GM12878 (cell line): ENCODE measurements around the gene FLAD1. TPM values are rescaled to one million over a fixed set of nuclear protein-coding genes. Genes with fewer than 3 reads are reported as not detected.
A peak's percentile ranks its signal among the peaks of the same experiment; 100 is the strongest.

ENCODE experiments used
- ATAC-seq: fragments of 200-7000 bp; cut with Tn5 transposase; 3 replicates; pipeline ENCODE4 v1.9.1; 2020; ENCODE audit warnings: mild to moderate bottlenecking, moderate library complexity
- BruUV-seq: library from RNA; stranded (reverse); fragments of 400-500 nt; replicated peaks from 2 replicates; lab custom pipeline; 2021; lab: Mats Ljungman, UMichigan
- CTCF ChIA-PET: fragments of 300-600 bp; sonication (Branson Sonifier 250); formaldehyde crosslinking; extraction: SDS; loops from one replicate; lab custom pipeline; 2021; ENCODE audit warnings: inconsistent platforms; lab: Yijun Ruan, JAX
- POLR2A ChIA-PET: fragments of 350-600 bp; formaldehyde crosslinking; extraction: SDS; loops from one replicate; lab custom pipeline; 2021; ENCODE audit warnings: inconsistent platforms; lab: Charles Lee
- RAD21 ChIA-PET: fragments of 300-600 bp; sonication (Branson Sonifier 250); formaldehyde crosslinking; loops from one replicate; lab custom pipeline; 2023; ENCODE audit warnings: antibody characterized with exemption; ENCODE audit not compliant: unreplicated experiment; lab: Charles Lee
- SMC1A ChIA-PET: fragments of 300-600 bp; sonication (Branson Sonifier 250); formaldehyde crosslinking; loops from one replicate; lab custom pipeline; 2023; ENCODE audit not compliant: unreplicated experiment, uncharacterized antibody; lab: Charles Lee
- DNase-seq: peaks from one replicate; pipeline ENCODE4 v3.0.0-alpha.2; 2011; ENCODE audit warnings: low read depth, low spot score
- FAIRE-seq: peaks from 3 replicates; lab custom pipeline; 2011; peaks lifted over from hg19 to GRCh38; lab: Jason Lieb, UNC
- H2AFZ ChIP-seq: 2 replicates; pipeline ENCODE4 v1.6.0; 2011; ENCODE audit warnings: low read depth, low read length, control low read depth; ENCODE audit not compliant: control insufficient read depth
- H3K27ac ChIP-seq: 2 replicates; pipeline ENCODE4 v1.5.1; 2011; ENCODE audit warnings: control low read depth; ENCODE audit not compliant: control insufficient read depth, insufficient read depth
- H3K27me3 ChIP-seq, 2 experiments: replicated peaks in 1 of 2; 2 replicates each; pipeline versions ENCODE4 v1.6.0 to v1.6.1; 2011; ENCODE audit warnings: low read length in 1 of 2; ENCODE audit not compliant: control insufficient read depth in 2 of 2, insufficient read depth in 2 of 2
- H3K36me3 ChIP-seq, 2 experiments: 2 replicates each; pipeline ENCODE4 v1.5.1; 2011; ENCODE audit warnings: low read length in 1 of 2; ENCODE audit not compliant: control insufficient read depth in 2 of 2, insufficient read depth in 2 of 2
- H3K4me1 ChIP-seq: 2 replicates; pipeline ENCODE4 v1.6.1; 2011; ENCODE audit warnings: mild to moderate bottlenecking, low read length, moderate library complexity, mixed read lengths; ENCODE audit not compliant: control insufficient read depth, insufficient read depth
- H3K4me2 ChIP-seq: 2 replicates; pipeline ENCODE4 v1.6.0; 2011; ENCODE audit warnings: control low read depth; ENCODE audit not compliant: control insufficient read depth, insufficient read depth
- H3K4me3 ChIP-seq: fragments of 200-600 bp; sonication (generic); 2 replicates; pipeline ENCODE4 v1.5.1; 2016
- H3K79me2 ChIP-seq: 2 replicates; pipeline ENCODE4 v1.6.0; 2011; ENCODE audit warnings: low read length; ENCODE audit not compliant: control insufficient read depth, insufficient read depth
- H3K9ac ChIP-seq: 2 replicates; pipeline ENCODE4 v1.8.0; 2011; ENCODE audit warnings: low read length, control low read depth, mixed read lengths; ENCODE audit not compliant: control insufficient read depth, insufficient read depth
- H3K9me3 ChIP-seq: replicated peaks from 3 replicates; pipeline ENCODE4 v1.5.1; 2011; ENCODE audit warnings: mild to moderate bottlenecking, low read length; ENCODE audit not compliant: control insufficient read depth, insufficient read depth
- H4K20me1 ChIP-seq: 2 replicates; pipeline ENCODE4 v1.6.0; 2011; ENCODE audit not compliant: control insufficient read depth, insufficient read depth
- PBX3 ChIP-seq: IDR thresholded peaks from 2 replicates; pipeline ENCODE4 v1.6.1; 2011; ENCODE audit warnings: mild to moderate bottlenecking, low read depth, low read length, moderate library complexity; ENCODE audit not compliant: insufficient replicate concordance
- PKNOX1 ChIP-seq: fragments of 450-650 bp; IDR thresholded peaks from 2 replicates; pipeline ENCODE4 v1.6.1; 2016; ENCODE audit warnings: mild to moderate bottlenecking
- TARDBP ChIP-seq: IDR thresholded peaks from 2 replicates; pipeline ENCODE4 v1.6.1; 2016; ENCODE audit warnings: borderline replicate concordance
- WGBS: methylation state at CpG from one replicate; pipeline ENCODE4 v1.1.6; 2016; ENCODE audit warnings: low lambda C conversion rate; ENCODE audit not compliant: insufficient replicate concordance, insufficient coverage; ENCODE audit errors: missing lambda C conversion rate; 5-methylcytosine and 5-hydroxymethylcytosine counted together
- in situ Hi-C: fragments of 300-500 bp; cut with MboI; formaldehyde crosslinking; loops from 9 replicates; pipeline ENCODE4 v1.14.3; 2018; ENCODE audit warnings: mixed read lengths
- intact Hi-C: fragments of 100-400 bp; cut with micrococcal nuclease; formaldehyde crosslinking; loops from one replicate; pipeline ENCODE4 v1.14.2; 2022; ENCODE audit not compliant: unreplicated experiment
- polyA plus RNA-seq, 11 experiments: library from polyadenylated mRNA; depleted of rRNA in 4 of 11; unstranded in 6 of 11; stranded (reverse) in 5 of 11; fragments of >200 nt; fragmentation: Nextera tagmentation in 4 of 11; fragmentation: Illumina TruSeq in 1 of 11; extraction: Ambion mirVana in 4 of 11; extraction: Trizol in 1 of 11; gene quantifications; 1 replicate in 1 of 11; 2 replicates in 10 of 11; pipeline versions ENCODE4 v1.2.1 to v1.2.3, GENCODE V29; 2011 to 2016; ENCODE audit warnings: inconsistent platforms in 2 of 11, missing spikeins in 2 of 11, low read depth in 1 of 11
- total RNA-seq, 4 experiments: library from RNA; depleted of rRNA in 3 of 4; stranded (reverse); fragments of >200 nt in 3 of 4; fragmentation: Illumina TruSeq in 1 of 4; extraction: Trizol in 1 of 4; gene quantifications; 2 replicates each; pipeline versions ENCODE4 v1.2.1 to v1.2.3, GENCODE V29; 2013 to 2021

Gene FLAD1
- total and polyA plus RNA-seq, 10 of the 15 experiments (the other 5 are each of a cell fraction or from before 2014, with no cell fraction given): 22.9 to 93.4 (median 56.6) TPM

- CTCF ChIA-PET: interaction anchor here (1.1 to 1.2 kb wide), 2 partner anchors 33 to 50 kb away, joined by 3 to 6 read pairs; no protein-coding TSS in a partner anchor
- peaks cover 41% of the 10 kb centered on the region for H3K4me1 ChIP-seq
- no peak overlapping the region for H3K27ac ChIP-seq
- POLR2A ChIA-PET: interaction anchor here (0.7 to 1.4 kb wide), 3 partner anchors 13 to 49 kb away, joined by 3 read pairs; no protein-coding TSS in a partner anchor
- RAD21 ChIA-PET: interaction anchor here (1.1 kb wide), 1 partner anchor 13 kb away, joined by 5 read pairs; no protein-coding TSS in a partner anchor
- no peaks in the 10 kb centered on the region for H3K9me3 ChIP-seq
- H4K20me1 ChIP-seq: no peaks in the 10 kb centered on the region
- BruUV-seq: no TSS peak
- ATAC-seq (no peak), DNase-seq (no peak)
- in situ Hi-C loops (no loop called here), intact Hi-C loops (no loop called here)
- no peak overlapping the region for H3K4me2 ChIP-seq
- no peak overlapping the region for H3K4me3 ChIP-seq
- H3K27me3 ChIP-seq: no peaks in the 10 kb centered on the region
- SMC1A ChIA-PET: interaction anchor here (1.2 kb wide), 1 partner anchor 8 kb away, joined by 3 read pairs; no protein-coding TSS in a partner anchor
- WGBS: 97% methylated on average over 5 of the region's 9 CpGs
- no peak overlapping the region for H3K9ac ChIP-seq
- no peak overlapping the region for H2AFZ ChIP-seq
- H3K79me2 ChIP-seq: peaks cover 16% of the 10 kb centered on the region
- peaks cover 0 to 22% of the 10 kb centered on the region in 2 experiments; a peak in 3 of 4 replicates for H3K36me3 ChIP-seq
- TF ChIP-seq PKNOX1 (peak; percentile 58), TARDBP (no peak), PBX3 (peak; percentile 40)
- TF ChIP-seq, all 136 proteins: peak for 2
- no peak for FAIRE-seq
Observed at GRCh38 chr1:155012026-155012546, 28.9 kb downstream of the FLAD1 start.
